Neural crest cell (in vitro differentiated cells): ENCODE results near the gene LRRC8E. TPM values are rescaled to one million over a fixed set of nuclear protein-coding genes. Genes with fewer than 3 reads are reported as not detected.

ENCODE experiments used
- DNase-seq: peaks from one replicate; pipeline ENCODE4 v3.0.0; 2021; ENCODE audit warnings: low read depth, mixed read lengths, low spot score
- H3K27ac Mint-ChIP-seq: one replicate; pipeline ENCODE4 v1.8.0; 2021; ENCODE audit warnings: mild to moderate bottlenecking, mixed read lengths; ENCODE audit not compliant: unreplicated experiment
- H3K27me3 Mint-ChIP-seq: 2 replicates; pipeline ENCODE4 v1.8.0; 2021; ENCODE audit warnings: low read depth, mild to moderate bottlenecking, mixed read lengths
- H3K36me3 Mint-ChIP-seq: 2 replicates; pipeline ENCODE4 v1.8.0; 2021; ENCODE audit warnings: low read depth, mild to moderate bottlenecking, mixed read lengths
- H3K4me1 Mint-ChIP-seq: 2 replicates; pipeline ENCODE4 v1.8.0; 2021; ENCODE audit warnings: mixed read lengths
- H3K4me3 Mint-ChIP-seq: one replicate; pipeline ENCODE4 v1.8.0; 2021; ENCODE audit warnings: mild to moderate bottlenecking, mixed read lengths
- H3K9me3 Mint-ChIP-seq: 2 replicates; pipeline ENCODE4 v1.8.0; 2021; ENCODE audit warnings: mixed read lengths
- CTCF ChIP-seq: fragments of 200-600 bp; sonication (generic); conservative IDR thresholded peaks from 2 replicates; pipeline ENCODE4 v1.5.0; 2021; ENCODE audit warnings: antibody characterized with exemption, mild to moderate bottlenecking
- total RNA-seq: library from RNA; stranded (reverse); gene quantifications from 2 replicates; pipeline ENCODE4 v1.2.1, GENCODE V29; 2021

Gene LRRC8E
- total RNA-seq, 1 donor from 2014 or later: 0.51 TPM

GRCh38 chr19:7874076-7874896 lies 14.0 kb upstream of the LRRC8E start, which contains the start of gene PRR36:
TSS of gene PRR36 (minus strand) at chr19:7874390. CDS start at chr19:7873689, 701 bp downstream.
- Mint-ChIP-seq H3K27ac (peak within 1 kb of the TSS; percentile 96), H3K9me3 (peaks cover 3% of the 10 kb centered on the region), H3K4me3 (peak within 1 kb of the TSS; percentile 90), H3K27me3 (peaks cover 21% of the 10 kb centered on the region), H3K36me3 (no peaks in the 10 kb centered on the region), H3K4me1 (peaks cover 19% of the 10 kb centered on the region)
- TF ChIP-seq CTCF: no peak
- peak; percentile 68 for DNase-seq

GRCh38 chr19:7874897-7875273 lies 13.4 kb upstream of the LRRC8E start:
- H3K36me3 Mint-ChIP-seq: no peaks in the 10 kb centered on the region
- peaks cover 19% of the 10 kb centered on the region for H3K4me1 Mint-ChIP-seq
- H3K9me3 Mint-ChIP-seq: peaks cover 3% of the 10 kb centered on the region
- no peak for TF ChIP-seq CTCF
- no peak for DNase-seq
- H3K27me3 Mint-ChIP-seq: peaks cover 21% of the 10 kb centered on the region
- H3K27ac Mint-ChIP-seq: no peak overlapping the region
- H3K4me3 Mint-ChIP-seq: peak overlapping the region; percentile 87

- Mint-ChIP-seq H3K36me3 (no peaks in the 10 kb centered on the region), H3K4me3 (peak overlapping the region; percentile 44), H3K9me3 (no peaks in the 10 kb centered on the region), H3K4me1 (peaks cover 3% of the 10 kb centered on the region), H3K27me3 (peaks cover 9% of the 10 kb centered on the region), H3K27ac (no peak overlapping the region)
- no peak for DNase-seq
- no peak for TF ChIP-seq CTCF
These were observed 11.0 kb upstream of the LRRC8E start for GRCh38 chr19:7877249-7877836.

- DNase-seq: no peak
- H3K4me1 Mint-ChIP-seq: peaks cover 3% of the 10 kb centered on the region
- no peak for TF ChIP-seq CTCF
- no peaks in the 10 kb centered on the region for H3K9me3 Mint-ChIP-seq
- H3K4me3 Mint-ChIP-seq: peak overlapping the region; percentile 27
- H3K27me3 Mint-ChIP-seq: peaks cover 7% of the 10 kb centered on the region
- no peak overlapping the region for H3K27ac Mint-ChIP-seq
- no peaks in the 10 kb centered on the region for H3K36me3 Mint-ChIP-seq
These were observed 9.1 kb upstream of the LRRC8E start for GRCh38 chr19:7879111-7879807.

GRCh38 chr19:7879836-7880235 lies 8.5 kb upstream of the LRRC8E start:
- peak overlapping the region; percentile 27 for H3K4me3 Mint-ChIP-seq
- no peaks in the 10 kb centered on the region for H3K36me3 Mint-ChIP-seq
- H3K27me3 Mint-ChIP-seq: peaks cover 3% of the 10 kb centered on the region
- no peak for TF ChIP-seq CTCF
- DNase-seq: no peak
- H3K27ac Mint-ChIP-seq: no peak overlapping the region
- peaks cover under 1% of the 10 kb centered on the region for H3K4me1 Mint-ChIP-seq
- H3K9me3 Mint-ChIP-seq: no peaks in the 10 kb centered on the region
